ENCODE data around the gene CCT8. TPM values are rescaled to one million over a fixed set of nuclear protein-coding genes. Genes with fewer than 3 reads are reported as not detected.

Gene CCT8
- total RNA-seq, 1 donor from 2014 or later: 127 TPM

GRCh38 chr21:29056538-29057050 is 16.9 kb downstream of the CCT8 start:
- H3K4me3 Mint-ChIP-seq (ENCODE audit: unreplicated experiment): no peak overlapping the region
- TF ChIP-seq CTCF (IDR thresholded peaks at IDR 0.05): no peak
- no peaks in the 10 kb centered on the region for H3K9me3 Mint-ChIP-seq (ENCODE audit: low read depth)
- DNase-seq (ENCODE audit: low spot score): no peak
- no peak overlapping the region for H3K27ac Mint-ChIP-seq (ENCODE audit: unreplicated experiment)
- H3K4me1 Mint-ChIP-seq (ENCODE audit: low read depth): no peaks in the 10 kb centered on the region
- H3K36me3 Mint-ChIP-seq (ENCODE audit: low read depth): peaks cover 22% of the 10 kb centered on the region
- H3K27me3 Mint-ChIP-seq (ENCODE audit: low read depth): no peaks in the 10 kb centered on the region

- no peak overlapping the region for H3K4me3 Mint-ChIP-seq (ENCODE audit: unreplicated experiment)
- no peak for DNase-seq (ENCODE audit: low spot score)
- no peak overlapping the region for H3K27ac Mint-ChIP-seq (ENCODE audit: unreplicated experiment)
- H3K27me3 Mint-ChIP-seq (ENCODE audit: low read depth): no peaks in the 10 kb centered on the region
- no peaks in the 10 kb centered on the region for H3K4me1 Mint-ChIP-seq (ENCODE audit: low read depth)
- peaks cover 16% of the 10 kb centered on the region for H3K36me3 Mint-ChIP-seq (ENCODE audit: low read depth)
- TF ChIP-seq CTCF (IDR thresholded peaks at IDR 0.05): no peak
- no peaks in the 10 kb centered on the region for H3K9me3 Mint-ChIP-seq (ENCODE audit: low read depth)
Observed at GRCh38 chr21:29056005-29056404, 17.4 kb downstream of the CCT8 start.

- no peaks in the 10 kb centered on the region for H3K27me3 Mint-ChIP-seq (ENCODE audit: low read depth)
- H3K4me1 Mint-ChIP-seq (ENCODE audit: low read depth): no peaks in the 10 kb centered on the region
- H3K36me3 Mint-ChIP-seq (ENCODE audit: low read depth): peaks cover 12% of the 10 kb centered on the region
- no peak for TF ChIP-seq CTCF (IDR thresholded peaks at IDR 0.05)
- DNase-seq (ENCODE audit: low spot score): no peak
- H3K9me3 Mint-ChIP-seq (ENCODE audit: low read depth): no peaks in the 10 kb centered on the region
- H3K4me3 Mint-ChIP-seq (ENCODE audit: unreplicated experiment): no peak overlapping the region
- no peak overlapping the region for H3K27ac Mint-ChIP-seq (ENCODE audit: unreplicated experiment)
Observed at GRCh38 chr21:29055080-29055479, 18.4 kb downstream of the CCT8 start.

GRCh38 chr21:29053656-29054055 is 19.8 kb downstream of the CCT8 start:
- H3K27ac Mint-ChIP-seq (ENCODE audit: unreplicated experiment): peak overlapping the region; percentile 18
- H3K4me3 Mint-ChIP-seq (ENCODE audit: unreplicated experiment): no peak overlapping the region

DNA sequence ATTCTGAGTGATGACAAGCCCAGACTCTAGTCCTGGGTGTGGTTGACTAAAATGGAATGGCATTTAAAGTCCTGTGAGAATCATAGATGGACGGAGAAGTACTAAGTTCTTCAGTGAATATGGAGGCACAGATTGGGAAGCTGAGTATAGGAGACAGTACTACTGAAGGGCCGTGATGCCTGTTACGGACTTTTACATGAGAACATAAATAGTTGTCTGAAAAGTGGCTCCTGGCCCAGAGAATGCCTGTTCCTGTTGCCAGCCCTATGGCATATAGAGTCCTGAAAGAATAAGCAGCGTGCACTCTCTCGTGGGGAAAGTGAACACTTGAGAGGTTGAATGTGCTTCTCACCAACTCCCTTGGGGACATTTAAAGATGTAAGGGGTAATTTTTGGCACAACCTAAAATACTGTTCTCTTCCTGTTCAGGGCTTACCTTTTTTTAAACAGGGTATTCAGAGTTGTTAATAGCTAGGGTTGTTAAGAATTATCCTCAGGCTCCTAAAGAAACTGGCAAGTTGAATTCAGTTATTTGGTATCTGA is 20.4 kb downstream of the CCT8 start:
- H3K9me3 Mint-ChIP-seq (ENCODE audit: low read depth): no peaks in the 10 kb centered on the region
- DNase-seq (ENCODE audit: low spot score): no peak
- H3K27ac Mint-ChIP-seq (ENCODE audit: unreplicated experiment): no peak overlapping the region
- no peak overlapping the region for H3K4me3 Mint-ChIP-seq (ENCODE audit: unreplicated experiment)
- no peak for TF ChIP-seq CTCF (IDR thresholded peaks at IDR 0.05)
- H3K27me3 Mint-ChIP-seq (ENCODE audit: low read depth): no peaks in the 10 kb centered on the region
- no peaks in the 10 kb centered on the region for H3K4me1 Mint-ChIP-seq (ENCODE audit: low read depth)
- H3K36me3 Mint-ChIP-seq (ENCODE audit: low read depth): peaks cover 11% of the 10 kb centered on the region

More at GRCh38 chr21:29053656-29054055, 19.8 kb downstream of the CCT8 start:
- no peaks in the 10 kb centered on the region for H3K27me3 Mint-ChIP-seq (ENCODE audit: low read depth)
- H3K9me3 Mint-ChIP-seq (ENCODE audit: low read depth): no peaks in the 10 kb centered on the region
- DNase-seq (ENCODE audit: low spot score): no peak
- no peaks in the 10 kb centered on the region for H3K4me1 Mint-ChIP-seq (ENCODE audit: low read depth)
- peaks cover 11% of the 10 kb centered on the region for H3K36me3 Mint-ChIP-seq (ENCODE audit: low read depth)
- TF ChIP-seq CTCF (IDR thresholded peaks at IDR 0.05): no peak

All from chondrocyte (in vitro differentiated cells).